Calu3 (cell line): Measurements from ENCODE around the gene POLR3G. TPM values are rescaled to one million over a fixed set of nuclear protein-coding genes. Genes with fewer than 3 reads are reported as not detected.

Experiments
- BruUV-seq: library from RNA; stranded (reverse); fragments of 400-500 nt; replicated peaks from 2 replicates; lab custom pipeline; 2021; lab: Mats Ljungman, UMichigan
- CTCF ChIA-PET: fragments of 300-600 bp; sonication (Branson Sonifier 250); formaldehyde crosslinking; loops from one replicate; lab custom pipeline; 2022; ENCODE audit warnings: antibody characterized with exemption; lab: Charles Lee
- DNase-seq: peaks from one replicate; pipeline ENCODE4 v3.0.0; 2022
- H3K27ac Mint-ChIP-seq: one replicate; pipeline ENCODE4 v1.8.0; 2022; ENCODE audit warnings: mixed read lengths; ENCODE audit not compliant: unreplicated experiment
- H3K27me3 Mint-ChIP-seq: one replicate; pipeline ENCODE4 v1.8.0; 2022; ENCODE audit warnings: mixed read lengths; ENCODE audit not compliant: unreplicated experiment
- H3K36me3 Mint-ChIP-seq: one replicate; pipeline ENCODE4 v1.8.0; 2022; ENCODE audit warnings: mild to moderate bottlenecking, moderate library complexity, mixed read lengths; ENCODE audit not compliant: insufficient read depth, unreplicated experiment
- H3K4me1 Mint-ChIP-seq: one replicate; pipeline ENCODE4 v1.8.0; 2022; ENCODE audit warnings: mild to moderate bottlenecking, low read depth, mixed read lengths; ENCODE audit not compliant: unreplicated experiment
- H3K4me3 Mint-ChIP-seq: one replicate; pipeline ENCODE4 v1.8.0; 2022; ENCODE audit warnings: mild to moderate bottlenecking, low read depth, moderate library complexity, mixed read lengths; ENCODE audit not compliant: unreplicated experiment
- H3K9me3 Mint-ChIP-seq: one replicate; pipeline ENCODE4 v1.8.0; 2022; ENCODE audit warnings: low read depth, mixed read lengths; ENCODE audit not compliant: unreplicated experiment
- intact Hi-C: fragments of 100-400 bp; cut with micrococcal nuclease; formaldehyde crosslinking; loops from one replicate; pipeline ENCODE4 v1.10.0; 2022; ENCODE audit not compliant: unreplicated experiment
- total RNA-seq: library from RNA; stranded (reverse); gene quantifications from 2 replicates; pipeline ENCODE4 v1.2.3, GENCODE V29; 2022
- TF ChIP-seq, protein P1 (sequence below): fragments of 200-600 bp; IDR thresholded peaks from one replicate; pipeline ENCODE4 v1.8.0; 2022; ENCODE audit warnings: antibody characterized with exemption; ENCODE audit not compliant: unreplicated experiment

POLR3G gene
- total RNA-seq, 1 experiment from 2014 or later = 15.0 TPM

DNA sequence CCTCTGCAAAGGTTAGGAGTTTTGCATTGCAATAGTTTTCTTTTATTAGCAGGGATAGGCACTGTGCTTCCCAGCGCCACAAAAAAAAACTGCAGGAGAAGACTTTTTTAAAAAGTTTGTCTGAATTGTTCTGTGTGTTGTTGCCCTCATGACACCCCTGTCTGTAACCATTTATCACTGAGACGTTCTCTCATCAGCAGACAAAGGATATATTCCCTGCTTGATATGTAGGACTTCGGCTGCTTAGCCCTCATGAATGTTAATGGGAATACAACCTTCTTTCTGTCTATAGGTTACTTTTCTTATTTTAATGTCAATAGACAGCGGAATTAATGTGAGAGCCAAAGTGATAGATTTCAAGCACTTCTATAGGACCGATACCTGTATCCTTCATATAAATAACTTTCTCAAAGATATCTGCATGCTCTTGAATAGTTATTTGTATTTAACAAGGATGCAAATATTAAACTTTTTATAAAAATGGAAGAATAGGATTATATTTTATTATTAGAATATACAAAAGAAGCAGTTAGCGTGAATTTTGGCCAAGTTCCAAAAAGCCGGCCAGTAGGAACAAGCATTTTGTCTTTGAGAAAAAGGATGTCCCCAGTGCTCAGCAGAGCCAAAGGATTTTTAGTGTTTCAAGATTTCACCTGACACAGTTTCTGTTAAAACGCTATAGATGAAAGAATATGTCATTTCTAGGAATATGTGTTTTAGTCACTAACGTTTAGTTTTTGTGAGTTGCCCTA lies 56.2 kb downstream of the POLR3G start:
- H3K4me1 Mint-ChIP-seq = peaks cover 28% of the 10 kb centered on the region
- H3K27me3 Mint-ChIP-seq = peaks cover 22% of the 10 kb centered on the region
- H3K9me3 Mint-ChIP-seq = no peaks in the 10 kb centered on the region
- CTCF ChIA-PET = interaction anchor here (1.0 to 1.8 kb wide), 4 partner anchors 11 to 121 kb away, joined by 3 to 10 read pairs (median 4); partner anchors contain the start of gene CETN3
- no peak overlapping the region for H3K4me3 Mint-ChIP-seq
- H3K36me3 Mint-ChIP-seq = peaks cover 30% of the 10 kb centered on the region
- DNase-seq = no peak
- no peak overlapping the region for H3K27ac Mint-ChIP-seq
- BruUV-seq = no TSS peak
- TF ChIP-seq, protein P1, sequence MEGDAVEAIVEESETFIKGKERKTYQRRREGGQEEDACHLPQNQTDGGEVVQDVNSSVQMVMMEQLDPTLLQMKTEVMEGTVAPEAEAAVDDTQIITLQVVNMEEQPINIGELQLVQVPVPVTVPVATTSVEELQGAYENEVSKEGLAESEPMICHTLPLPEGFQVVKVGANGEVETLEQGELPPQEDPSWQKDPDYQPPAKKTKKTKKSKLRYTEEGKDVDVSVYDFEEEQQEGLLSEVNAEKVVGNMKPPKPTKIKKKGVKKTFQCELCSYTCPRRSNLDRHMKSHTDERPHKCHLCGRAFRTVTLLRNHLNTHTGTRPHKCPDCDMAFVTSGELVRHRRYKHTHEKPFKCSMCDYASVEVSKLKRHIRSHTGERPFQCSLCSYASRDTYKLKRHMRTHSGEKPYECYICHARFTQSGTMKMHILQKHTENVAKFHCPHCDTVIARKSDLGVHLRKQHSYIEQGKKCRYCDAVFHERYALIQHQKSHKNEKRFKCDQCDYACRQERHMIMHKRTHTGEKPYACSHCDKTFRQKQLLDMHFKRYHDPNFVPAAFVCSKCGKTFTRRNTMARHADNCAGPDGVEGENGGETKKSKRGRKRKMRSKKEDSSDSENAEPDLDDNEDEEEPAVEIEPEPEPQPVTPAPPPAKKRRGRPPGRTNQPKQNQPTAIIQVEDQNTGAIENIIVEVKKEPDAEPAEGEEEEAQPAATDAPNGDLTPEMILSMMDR = no peak
- intact Hi-C loops = loop anchor here (1.0 to 5.0 kb wide), 4 partner anchors 56 to 109 kb away; partner anchors contain the start of genes MBLAC2 and POLR3G

DNA sequence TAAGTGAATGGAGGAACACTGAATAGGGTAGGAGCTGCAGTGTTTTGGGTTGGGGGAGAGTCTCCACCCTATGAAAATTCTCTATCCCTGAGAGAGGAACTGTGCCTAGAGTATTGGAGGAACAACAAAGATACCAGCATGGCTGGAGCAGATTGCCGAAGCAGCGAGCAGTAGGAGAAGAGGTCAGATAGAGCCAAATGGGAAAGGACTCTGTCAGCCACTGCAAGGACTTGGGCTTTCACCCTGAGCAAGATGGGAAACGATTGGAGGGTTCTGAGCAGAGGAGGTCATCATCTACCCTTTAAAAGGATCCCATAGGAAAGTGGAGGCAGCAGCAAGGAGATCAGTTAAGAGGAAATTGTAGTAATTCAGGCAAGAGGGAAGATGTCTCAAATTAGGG lies 59.1 kb downstream of the POLR3G start:
- Mint-ChIP-seq H3K27ac (no peak overlapping the region), H3K36me3 (peaks cover 14% of the 10 kb centered on the region), H3K9me3 (no peaks in the 10 kb centered on the region), H3K4me3 (no peak overlapping the region), H3K4me1 (peaks cover under 1% of the 10 kb centered on the region), H3K27me3 (peaks cover 22% of the 10 kb centered on the region)
- CTCF ChIA-PET = no interaction called here
- DNase-seq = no peak
- TF ChIP-seq, protein P1 = no peak
- BruUV-seq = no TSS peak
- intact Hi-C loops = loop anchor here (5.0 kb wide), 2 partner anchors 69 to 111 kb away; no protein-coding TSS in a partner anchor

DNA sequence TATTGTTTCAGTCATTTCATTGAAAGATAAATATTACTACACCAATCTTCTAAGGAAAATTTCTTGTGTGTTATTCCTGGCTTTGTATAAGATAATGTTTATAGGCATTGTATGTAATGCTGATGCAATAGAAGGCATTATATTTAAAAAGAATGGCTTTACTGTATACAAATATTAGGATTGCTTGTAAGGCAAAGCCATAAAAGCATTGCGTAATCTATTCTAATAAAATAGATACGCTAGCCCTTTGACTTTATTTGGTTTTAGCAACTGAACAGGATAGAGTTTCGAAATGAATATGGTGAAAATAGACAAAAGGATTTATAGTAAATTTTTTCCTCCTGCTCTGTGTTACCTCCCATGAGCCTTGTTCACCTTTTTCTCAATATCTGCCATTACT lies 60.3 kb downstream of the POLR3G start:
- H3K27me3 Mint-ChIP-seq = peaks cover 22% of the 10 kb centered on the region
- DNase-seq = no peak
- CTCF ChIA-PET = no interaction called here
- intact Hi-C loops = loop anchor here (5.0 kb wide), 2 partner anchors 67 to 113 kb away; no protein-coding TSS in a partner anchor
- BruUV-seq = no TSS peak
- TF ChIP-seq, protein P1 = no peak
- H3K36me3 Mint-ChIP-seq = peaks cover 3% of the 10 kb centered on the region
- no peak overlapping the region for H3K27ac Mint-ChIP-seq
- H3K4me1 Mint-ChIP-seq = no peaks in the 10 kb centered on the region
- no peak overlapping the region for H3K4me3 Mint-ChIP-seq
- no peaks in the 10 kb centered on the region for H3K9me3 Mint-ChIP-seq

DNA sequence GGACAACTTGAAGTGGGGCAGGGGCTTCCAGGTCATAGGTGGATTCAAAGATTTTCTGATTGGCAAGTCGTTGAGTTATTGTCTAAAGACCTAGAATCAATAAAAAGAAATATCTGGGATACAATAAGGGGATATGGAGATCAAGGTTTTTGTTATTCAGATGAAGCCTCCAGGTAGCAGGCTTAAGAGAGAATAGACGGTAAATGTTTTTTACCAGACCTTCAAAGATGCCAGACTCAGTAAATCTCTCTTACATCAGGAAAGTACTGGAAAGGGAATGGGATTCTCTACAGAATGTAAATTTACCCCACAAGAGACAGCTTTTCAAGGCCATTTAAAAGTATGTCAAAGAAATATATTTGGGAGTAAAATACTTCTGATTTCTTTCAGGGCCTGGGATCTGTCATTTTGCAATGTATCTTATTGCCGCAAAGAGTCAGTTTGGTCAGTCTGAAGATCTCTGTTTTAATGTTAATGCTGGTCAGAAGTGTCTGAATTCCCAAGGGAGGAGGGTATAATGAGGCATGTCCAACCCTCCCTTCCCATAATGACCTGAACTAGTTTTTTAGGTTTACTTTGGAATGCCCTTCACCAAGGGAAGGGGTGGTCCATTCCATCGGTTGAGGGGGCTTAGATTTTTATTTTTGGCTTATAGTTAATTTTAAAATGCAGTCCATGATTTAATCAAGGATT lies 68.3 kb downstream of the POLR3G start:
- BruUV-seq = no TSS peak
- no peak for DNase-seq
- H3K36me3 Mint-ChIP-seq = no peaks in the 10 kb centered on the region
- TF ChIP-seq, protein P1 = no peak
- no peak overlapping the region for H3K27ac Mint-ChIP-seq
- CTCF ChIA-PET = no interaction called here
- intact Hi-C loops = no loop called here
- no peaks in the 10 kb centered on the region for H3K9me3 Mint-ChIP-seq
- H3K4me3 Mint-ChIP-seq = no peak overlapping the region
- peaks cover 56% of the 10 kb centered on the region for H3K27me3 Mint-ChIP-seq
- H3K4me1 Mint-ChIP-seq = no peaks in the 10 kb centered on the region
